GM18870 (cell line): ENCODE data around the gene SINHCAF.

ENCODE experiments used
- ATAC-seq: cut with Tn5 transposase; IDR thresholded peaks from one replicate; pipeline ENCODE4 v1.9.1; 2021; ENCODE audit warnings: moderate library complexity; ENCODE audit not compliant: unreplicated experiment

SINHCAF gene

DNA sequence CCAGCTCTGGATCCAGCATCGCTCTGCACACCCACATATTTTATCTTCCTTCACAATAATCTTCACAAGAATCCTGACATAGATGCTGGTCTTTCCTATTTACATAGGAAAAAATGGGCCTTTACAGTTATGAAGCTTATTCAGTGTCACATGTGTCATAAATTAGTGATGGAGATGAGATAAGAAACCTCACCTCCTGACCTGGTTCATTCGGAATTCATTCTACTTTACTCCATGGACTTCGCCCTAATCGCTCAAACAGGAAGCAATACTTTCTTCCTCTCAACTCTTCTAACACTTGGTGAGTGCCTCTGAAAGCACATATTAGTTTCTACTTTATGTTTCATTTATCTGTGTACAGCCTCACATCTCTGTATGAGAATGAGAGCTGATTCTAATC is 12.0 kb upstream of the SINHCAF start:
- no peak for ATAC-seq

DNA sequence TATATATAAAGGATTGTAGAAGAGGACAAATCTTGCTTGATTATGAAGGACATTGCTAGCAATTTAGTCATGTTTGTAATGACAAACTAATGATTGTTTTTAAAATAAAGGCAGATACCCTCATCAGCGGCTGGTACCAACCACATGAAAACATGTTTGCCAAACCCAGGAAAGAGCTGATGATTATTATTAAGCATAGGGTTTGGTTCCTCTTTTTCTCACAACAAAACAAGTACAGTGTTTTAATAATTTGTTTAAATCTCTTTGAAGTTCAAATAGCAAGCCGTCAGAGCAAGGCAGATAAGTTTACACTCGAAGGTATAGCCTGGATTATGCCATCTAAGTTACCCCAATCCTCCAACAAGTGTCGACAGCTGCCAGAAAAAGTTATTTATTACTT is 5.3 kb upstream of the SINHCAF start:
- no peak for ATAC-seq

DNA sequence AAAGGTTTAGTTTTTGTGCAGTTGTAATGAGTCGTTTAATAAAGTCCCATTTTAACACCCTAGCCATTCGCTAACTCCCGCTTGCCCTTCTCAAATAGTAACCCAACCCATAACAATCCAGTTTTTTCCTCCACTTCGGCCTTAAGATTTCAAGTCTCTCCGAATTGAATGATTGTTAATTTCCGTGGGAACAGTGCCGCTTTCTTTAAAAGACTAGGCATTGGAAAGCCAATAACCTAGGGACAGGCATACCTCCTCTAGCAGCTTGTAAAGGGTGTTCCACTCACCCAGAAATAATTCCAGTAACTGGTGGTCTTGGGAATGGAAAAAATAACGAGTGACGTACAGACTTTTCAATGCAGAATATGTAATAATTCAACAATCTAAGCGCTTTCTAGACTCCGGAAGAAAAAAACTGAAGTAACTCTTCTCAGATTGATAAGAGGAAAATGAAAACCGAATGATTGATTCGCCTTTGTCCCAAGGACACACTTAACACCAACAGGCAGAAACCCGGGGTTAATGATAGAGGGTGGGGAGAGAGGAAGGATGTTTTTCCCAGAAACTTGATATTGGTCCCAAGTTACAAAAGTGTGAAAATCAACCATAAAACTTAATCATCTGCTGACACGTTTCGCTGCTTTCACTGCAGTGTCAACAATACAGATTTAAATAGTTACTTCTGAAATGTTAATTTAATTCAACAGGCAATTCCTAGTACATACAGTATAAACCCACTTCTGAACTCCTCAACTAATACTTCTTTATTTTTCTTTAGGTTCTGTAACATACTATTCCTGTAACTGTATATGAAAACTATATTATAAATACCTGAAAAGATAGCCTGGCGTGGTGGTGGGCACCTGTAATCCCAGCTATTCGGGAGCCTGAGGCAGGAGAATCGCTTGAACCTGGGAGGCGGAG is 1.0 kb upstream of the SINHCAF start:
- ATAC-seq: no peak

DNA sequence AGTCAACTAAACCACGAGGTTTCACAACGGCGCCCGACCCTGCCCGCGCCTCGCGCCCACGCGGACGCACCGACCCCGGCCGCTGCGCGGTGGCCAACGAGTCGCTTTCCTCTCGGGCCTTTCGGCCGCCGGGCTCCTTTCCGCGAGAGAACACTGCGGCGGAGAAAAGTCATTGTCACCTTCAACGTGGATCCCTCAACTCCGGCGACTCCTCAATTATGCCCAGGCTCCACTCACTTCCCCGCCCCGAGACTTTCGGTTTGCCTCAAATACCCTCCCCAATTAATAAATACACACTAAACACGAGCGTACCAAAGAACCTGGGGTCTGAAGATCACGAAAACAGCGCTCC is 450 bp downstream of the SINHCAF start:
- ATAC-seq: no peak

DNA sequence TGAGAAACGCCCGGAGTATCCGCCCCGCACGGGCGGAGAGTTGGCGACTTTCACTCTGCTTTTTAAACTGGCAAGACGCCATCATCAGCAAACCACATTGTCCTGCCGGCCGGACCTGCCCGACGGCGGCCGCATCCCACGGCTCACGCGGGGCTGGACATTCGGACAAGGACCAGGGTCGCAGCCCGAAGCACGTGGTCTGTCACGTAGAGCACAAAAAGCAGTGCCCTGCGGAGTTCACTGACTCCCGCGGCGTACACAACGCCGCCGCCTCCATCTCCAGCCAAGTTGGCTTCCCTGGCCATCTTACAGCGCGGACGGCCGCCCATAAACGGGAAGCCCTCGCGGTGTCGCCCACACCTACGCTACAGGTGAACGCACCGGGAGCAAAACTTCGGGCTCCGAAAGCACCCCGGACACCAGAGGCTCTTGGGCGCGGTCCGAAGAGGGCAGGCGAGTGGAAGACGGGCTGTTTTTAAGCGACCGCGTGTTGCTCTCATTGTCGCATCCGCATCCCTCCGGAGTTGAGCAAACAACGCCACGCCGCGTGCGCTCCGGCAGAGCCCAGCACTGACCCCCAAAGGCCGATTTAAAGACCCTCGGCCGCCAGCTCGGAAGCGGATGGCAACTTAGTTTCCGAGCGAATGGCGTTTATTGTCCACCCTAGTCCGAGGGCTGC is 966 bp downstream of the SINHCAF start:
- no peak for ATAC-seq

DNA sequence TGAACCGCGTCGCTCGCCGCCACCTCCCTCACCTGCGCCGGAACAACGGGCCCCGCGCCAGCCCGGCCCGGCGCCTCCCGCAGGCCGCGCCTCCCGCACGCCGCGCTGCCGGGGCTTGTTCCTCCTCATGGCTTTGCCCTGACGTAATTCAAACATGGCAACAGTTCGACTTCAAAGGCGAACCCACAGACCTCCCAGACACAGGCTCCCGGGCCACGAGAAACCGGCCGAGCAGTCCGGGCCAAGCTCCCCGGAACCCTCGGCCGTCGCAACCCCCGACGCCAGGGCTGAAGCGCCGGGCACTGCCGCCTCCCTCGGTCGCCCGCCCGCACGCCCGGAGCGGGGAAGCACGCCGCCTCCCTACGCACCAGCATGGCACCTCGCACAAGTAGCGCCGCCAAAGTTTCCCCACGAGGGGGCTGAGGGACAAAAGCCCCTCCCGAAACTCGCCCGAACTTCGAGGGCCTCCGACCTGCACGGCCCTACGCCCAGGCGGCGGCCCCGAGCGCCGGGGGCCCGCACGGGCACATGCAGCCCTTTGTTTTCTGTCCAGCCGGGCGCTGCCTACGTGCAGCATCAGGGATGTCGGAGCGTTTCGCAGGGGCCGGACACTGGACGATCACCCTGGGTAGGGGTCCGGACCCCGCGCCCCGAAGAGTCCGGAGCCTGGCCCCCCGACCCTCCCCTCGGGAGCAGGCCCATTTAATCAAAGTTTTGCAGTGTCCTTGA is 1.7 kb downstream of the SINHCAF start:
- peak; percentile 26 for ATAC-seq

DNA sequence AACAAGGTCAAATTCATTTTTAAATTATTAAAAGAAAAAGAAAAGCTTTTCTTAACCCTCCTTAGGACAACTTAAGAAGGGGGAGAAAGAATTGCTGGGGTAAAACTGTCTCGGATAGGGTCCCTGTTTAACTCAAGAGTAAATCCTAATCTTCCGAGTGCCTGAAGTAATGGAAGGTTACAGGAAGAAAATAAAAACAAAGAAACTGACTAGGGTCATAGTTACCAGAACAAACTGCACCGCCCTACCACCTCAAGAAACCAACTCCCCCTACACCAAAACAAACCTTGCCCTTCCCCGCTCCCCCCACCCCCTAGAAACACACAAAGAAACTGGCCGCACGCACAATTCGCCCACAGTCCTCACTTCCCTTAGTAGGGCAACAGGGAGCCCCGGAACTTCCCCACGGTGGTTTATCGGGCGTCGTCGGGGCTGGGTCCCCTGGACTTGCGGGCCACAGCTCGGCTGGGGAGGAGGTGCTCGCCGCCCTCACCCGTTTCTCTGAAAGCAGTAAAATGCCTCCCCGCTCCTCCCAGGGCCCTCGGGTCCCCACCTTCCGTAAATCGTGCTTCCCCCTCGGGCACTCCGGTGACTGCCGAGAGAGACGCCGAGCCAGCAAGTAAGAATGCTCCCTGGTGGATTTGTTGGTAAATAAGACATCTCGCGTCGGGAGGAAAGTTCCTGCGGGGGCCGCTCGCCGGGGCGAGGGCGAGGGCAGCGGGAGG is 2.4 kb downstream of the SINHCAF start:
- peak; percentile 7 for ATAC-seq

DNA sequence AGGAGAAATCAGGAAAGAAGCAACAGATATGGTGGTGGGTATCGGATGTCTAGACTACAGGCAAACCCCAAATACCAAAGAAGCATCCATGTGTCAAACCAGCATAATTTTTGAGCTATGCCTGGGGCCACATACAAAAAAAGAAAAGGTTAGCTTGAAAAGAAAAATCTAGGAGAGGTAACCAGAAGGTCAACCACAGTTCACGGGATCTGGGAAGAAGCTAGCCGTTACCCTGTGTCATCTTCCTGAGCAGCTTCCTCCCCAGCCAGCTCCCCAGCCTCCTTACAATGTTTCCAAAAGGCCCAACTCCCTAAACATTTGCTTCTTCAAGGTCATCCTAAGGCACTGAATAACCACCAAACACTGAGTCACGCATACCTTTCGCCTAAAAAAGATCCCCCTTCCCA is 3.1 kb downstream of the SINHCAF start:
- ATAC-seq: no peak

DNA sequence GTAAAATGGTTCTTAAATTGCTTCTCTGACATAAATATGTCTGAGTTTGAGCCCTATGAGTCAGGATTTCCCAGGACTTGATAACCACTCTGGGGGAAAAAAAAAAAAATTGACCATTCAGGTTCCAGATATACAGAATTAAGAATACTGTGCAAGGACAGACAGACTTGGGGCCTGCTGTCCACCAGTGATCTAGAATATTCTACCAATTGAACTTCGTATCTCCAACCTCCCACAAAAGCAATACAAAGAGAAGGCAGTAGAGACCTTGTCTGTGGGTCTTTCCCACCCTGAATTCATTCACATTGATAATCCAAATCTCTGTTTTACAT is 4.1 kb downstream of the SINHCAF start:
- no peak for ATAC-seq

DNA sequence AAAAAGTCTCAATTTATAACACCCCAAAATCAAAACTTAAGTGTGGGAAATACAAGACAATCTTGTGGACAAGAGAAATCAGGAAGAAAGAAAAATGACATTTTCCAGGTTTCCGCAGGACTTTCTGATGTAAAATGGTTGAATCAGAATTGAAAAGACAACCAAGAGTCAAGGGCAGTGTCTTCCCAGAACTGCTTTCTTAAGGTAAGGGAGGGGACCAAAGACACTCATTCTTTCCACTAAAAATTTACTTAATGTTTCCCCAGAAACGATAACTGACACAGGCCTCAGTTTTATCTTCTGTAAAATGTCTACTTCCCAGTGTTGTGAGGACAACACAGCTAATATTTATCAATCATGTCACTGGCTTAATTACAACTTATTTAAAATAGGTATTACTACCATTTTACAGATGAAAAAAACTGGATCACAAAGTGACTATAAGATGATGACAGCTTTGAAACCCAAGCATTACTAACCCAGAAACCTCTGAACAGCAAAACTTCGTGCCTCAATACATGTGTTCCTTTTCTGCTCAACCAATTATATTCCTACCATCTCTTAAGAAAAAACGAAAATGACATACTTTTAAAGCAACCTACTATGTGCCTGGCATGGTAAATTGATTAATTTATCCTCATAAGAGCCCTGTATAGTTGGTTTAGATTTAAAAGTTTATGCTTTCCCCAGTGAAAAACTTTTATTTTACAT is 4.6 kb downstream of the SINHCAF start:
- no peak for ATAC-seq

DNA sequence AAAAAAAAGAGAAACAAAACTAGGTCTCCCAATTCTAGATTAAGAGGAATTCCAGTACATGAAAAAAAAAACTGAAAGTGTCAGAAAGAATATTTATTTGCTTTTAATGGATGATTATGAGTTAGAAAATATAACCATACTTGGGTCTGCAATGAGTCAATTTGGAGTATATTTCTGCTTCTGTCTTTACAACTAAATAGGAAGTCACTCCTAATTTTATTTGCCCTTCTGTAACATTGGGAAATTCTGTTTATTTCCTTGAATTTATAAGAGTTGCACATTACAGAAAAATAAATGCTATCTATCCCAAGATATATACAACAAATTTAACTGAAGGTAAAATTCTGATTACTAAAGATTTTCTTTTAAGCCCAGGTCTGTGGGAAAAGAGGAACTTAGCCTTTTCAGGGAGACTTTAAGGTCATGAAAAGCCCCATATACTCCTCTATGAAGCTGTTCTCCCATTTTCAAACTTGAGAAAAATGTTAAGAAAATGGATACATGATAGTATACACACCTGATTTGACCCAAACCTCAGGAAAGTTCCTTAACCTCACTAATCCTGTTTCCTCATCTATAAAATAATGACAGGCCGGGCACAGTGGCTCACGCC is 7.2 kb downstream of the SINHCAF start:
- ATAC-seq: no peak

DNA sequence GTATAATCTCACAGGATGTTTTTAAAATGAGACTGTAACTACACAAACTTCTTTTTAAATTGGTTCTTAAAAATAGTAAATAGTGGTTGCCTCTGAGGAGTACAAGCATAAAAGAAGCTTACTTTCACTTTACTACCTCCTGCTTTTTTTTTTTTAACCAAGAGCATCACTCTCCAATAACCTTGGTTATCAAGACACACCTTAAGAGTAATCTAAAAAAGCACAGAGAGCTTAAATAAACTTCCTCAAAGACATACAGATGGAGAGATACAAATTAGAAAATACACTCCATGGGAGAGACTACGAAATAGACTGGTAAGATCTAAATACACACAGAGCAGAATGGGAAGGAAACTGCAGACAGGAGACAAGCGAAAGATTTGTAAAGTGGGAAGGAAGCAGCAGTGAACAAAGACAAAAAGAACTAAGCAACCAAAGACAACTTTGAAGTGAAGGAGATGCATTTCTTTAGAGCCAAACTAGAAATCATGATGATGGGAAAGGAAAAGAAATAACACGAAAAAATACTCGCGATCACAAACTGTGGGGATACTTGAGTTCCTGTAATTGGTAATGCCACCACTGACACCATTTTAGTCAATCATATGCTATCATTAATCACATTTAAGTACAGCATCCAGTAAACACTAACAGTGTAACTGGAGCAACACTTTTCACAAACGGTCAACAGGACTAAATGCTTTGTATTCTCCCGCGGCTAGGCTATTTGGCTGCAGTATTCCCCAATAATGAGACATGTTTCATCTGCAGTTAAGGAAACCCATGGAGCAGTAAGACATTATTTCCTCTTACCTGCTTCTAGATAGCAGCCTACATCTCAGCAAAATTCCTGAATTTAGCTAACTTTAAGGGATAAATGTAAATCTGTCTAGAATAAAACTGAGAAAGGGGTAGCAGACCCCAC is 8.2 kb downstream of the SINHCAF start:
- ATAC-seq: no peak

DNA sequence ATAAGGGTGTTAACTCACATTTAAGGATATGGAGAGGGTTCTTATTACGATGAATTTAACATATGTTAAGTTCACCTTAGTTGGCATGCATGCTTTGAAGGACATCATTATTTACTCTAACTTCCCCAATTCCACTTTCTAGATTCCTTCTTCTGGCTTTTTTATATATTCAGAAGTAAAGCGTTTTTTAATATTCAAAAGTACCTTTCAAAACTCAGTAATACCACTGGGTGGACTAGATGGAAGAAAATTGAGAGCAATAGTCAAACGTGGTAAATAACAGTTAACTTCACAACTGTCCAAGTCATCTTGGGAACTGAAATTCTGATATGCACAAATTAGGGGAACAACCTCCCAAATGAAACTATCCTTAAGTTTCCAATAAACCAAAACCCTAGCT is 9.1 kb downstream of the SINHCAF start:
- no peak for ATAC-seq

DNA sequence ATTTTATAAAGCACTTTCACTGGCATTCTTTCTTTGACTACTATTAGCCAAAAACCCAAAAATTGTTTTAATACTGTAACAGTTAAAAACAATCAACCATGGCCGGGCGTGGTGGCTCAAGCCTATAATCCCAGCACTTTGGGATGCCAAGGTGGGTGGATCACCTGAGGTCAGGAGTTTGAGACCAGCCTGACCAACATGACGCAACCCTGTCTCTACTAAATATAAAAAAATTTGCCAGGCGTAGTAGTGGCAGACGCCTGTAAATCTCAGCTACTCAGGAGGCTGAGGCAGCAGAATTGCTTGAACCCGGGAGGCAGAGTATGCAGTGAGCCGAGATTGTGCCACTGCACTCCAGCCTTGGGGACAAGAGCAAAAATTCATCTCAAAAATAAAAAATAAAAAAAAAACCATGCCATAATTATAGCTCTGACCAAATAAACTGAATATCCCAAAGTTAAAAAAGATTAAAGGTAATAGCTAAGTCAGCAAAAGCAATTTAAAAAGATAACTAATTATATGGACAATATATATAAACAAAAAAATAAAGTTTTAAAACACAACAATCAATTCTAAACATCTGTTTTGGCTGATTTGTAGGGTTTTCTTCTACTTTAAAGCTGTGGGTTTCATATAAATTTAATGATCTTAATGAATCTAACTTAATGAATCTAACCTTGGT is 10.0 kb downstream of the SINHCAF start:
- ATAC-seq: no peak

DNA sequence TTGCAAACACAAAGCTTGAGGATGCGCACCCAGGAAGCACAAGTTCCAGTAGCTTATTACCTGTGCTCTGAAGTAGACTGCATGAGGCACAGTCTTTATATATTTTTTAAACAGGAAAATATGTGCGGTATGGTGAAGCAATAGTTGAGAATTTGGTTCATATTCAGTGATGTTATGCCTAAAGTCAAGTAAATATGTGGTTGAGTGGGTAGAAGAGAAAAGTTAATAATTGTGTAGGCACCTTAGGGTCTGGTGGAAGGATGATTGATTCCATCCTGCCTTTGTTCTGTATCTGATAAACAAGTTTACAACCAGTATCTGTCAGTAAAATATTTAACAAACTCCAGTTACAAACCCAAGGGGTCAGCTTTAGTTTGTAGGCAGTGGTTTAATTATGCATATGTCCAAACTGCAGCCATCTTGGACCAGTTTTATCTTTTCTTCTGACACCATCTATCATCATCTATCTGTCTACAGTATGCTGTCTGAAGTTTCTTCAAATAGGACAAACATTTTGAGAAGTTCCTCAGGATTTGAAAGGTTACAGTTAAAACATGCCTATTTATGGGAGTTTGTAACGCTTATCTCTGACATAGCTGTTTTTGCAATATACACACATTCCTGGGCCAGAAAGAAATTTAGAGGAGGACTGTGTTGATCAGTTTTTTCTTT is 10.8 kb downstream of the SINHCAF start:
- ATAC-seq: no peak

DNA sequence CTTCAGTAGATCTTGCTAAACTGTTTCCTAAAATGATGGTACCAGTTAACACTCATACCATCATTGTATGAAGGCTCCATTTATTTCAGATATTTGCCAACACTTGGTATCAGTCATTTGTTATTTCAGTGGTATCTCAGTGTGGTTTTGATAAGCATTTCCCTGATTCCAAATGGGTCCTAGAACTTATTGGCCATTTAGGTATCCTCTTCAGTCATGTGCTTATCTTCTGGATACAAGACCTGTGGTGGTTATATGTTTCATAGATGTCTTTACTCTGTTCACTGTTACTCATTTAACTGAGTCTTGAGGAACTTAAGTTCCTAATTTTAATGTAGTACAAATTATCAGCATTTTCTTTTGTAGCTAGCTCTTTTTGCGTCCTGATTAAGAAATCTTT is 13.5 kb downstream of the SINHCAF start:
- ATAC-seq: no peak

DNA sequence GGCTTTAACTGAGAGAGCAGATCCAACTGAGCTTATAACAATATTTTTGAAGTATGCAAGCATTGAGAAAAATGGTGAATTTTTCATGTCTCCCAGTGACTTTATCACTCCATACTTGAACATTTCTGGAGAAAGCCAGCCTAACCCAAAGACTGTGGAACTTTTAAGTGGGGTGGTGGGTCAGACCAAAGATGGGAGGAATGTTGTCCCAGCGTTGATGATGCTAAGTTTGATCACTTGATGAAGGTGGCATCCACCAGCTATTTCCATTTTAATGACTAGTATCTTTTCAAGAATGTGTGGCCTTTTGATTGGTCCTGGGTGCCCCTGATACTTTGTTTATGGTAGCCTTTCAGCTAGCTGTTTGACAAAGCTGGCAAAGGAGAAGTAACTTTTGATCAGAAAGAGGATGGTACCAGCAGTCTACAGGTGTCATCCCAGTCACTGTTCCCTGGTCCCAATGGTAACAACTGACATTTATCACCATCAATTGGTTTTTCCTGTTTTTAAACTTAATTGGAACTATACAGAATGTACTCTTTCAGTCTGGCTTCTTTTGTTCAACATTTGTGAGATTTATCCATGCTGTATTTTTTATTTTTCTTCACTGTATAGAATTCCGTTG is 14.2 kb downstream of the SINHCAF start:
- no peak for ATAC-seq

DNA sequence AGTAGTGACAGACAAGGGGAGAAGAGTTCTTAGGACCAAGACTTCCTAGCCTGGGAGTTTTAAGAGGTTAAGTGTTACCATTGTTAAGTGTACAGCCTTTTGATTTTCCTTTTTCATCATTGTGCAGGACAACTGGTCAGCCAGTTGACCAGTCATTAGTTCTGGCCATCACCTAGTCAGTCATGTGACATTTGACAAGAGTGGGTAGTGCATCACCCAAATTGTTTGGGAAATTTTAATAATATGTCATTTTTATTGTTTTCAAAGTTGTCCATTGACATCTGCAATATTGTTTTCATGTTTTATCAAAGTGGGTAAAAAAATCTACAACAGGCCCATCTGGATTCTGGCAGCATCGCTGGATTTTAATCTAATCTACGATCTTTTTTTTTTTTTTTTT is 15.5 kb downstream of the SINHCAF start:
- ATAC-seq: no peak
